ACC112 (cell line): ENCODE data around the gene FAM98B.

ENCODE experiments used
- H2AFZ ChIP-seq: fragments of 200-600 bp; sonication (generic); one replicate; pipeline ENCODE4 v1.6.0; 2017; ENCODE audit warnings: antibody characterized with exemption, low read length; ENCODE audit not compliant: unreplicated experiment
- H3K27ac ChIP-seq: fragments of 200-600 bp; sonication (generic); 2 replicates; pipeline ENCODE4 v1.5.1; 2014; ENCODE audit warnings: low read depth, mild to moderate bottlenecking, antibody characterized with exemption, low read length, moderate library complexity
- H3K27me3 ChIP-seq: fragments of 200-600 bp; sonication (generic); 2 replicates; pipeline ENCODE4 v1.6.1; 2014; ENCODE audit warnings: mild to moderate bottlenecking, antibody characterized with exemption, low read length, moderate library complexity, mixed read lengths; ENCODE audit not compliant: insufficient read depth
- H3K36me3 ChIP-seq: fragments of 200-600 bp; sonication (generic); 2 replicates; pipeline ENCODE4 v1.6.1; 2016; ENCODE audit warnings: mild to moderate bottlenecking, antibody characterized with exemption, low read length, moderate library complexity, mixed read lengths; ENCODE audit not compliant: insufficient read depth
- H3K4me1 ChIP-seq: fragments of 200-600 bp; sonication (generic); one replicate; pipeline ENCODE4 v1.6.1; 2016; ENCODE audit warnings: low read length, mixed read lengths; ENCODE audit not compliant: insufficient read depth, unreplicated experiment, control insufficient read depth
- H3K4me3 ChIP-seq: fragments of 200-600 bp; sonication (generic); 2 replicates; pipeline ENCODE4 v1.5.1; 2014; ENCODE audit warnings: mild to moderate bottlenecking, low read depth, low read length
- H3K79me2 ChIP-seq: fragments of 200-600 bp; sonication (generic); one replicate; pipeline ENCODE4 v1.6.0; 2016; ENCODE audit warnings: low read length; ENCODE audit not compliant: control insufficient read depth, unreplicated experiment, insufficient read depth

Gene FAM98B

DNA sequence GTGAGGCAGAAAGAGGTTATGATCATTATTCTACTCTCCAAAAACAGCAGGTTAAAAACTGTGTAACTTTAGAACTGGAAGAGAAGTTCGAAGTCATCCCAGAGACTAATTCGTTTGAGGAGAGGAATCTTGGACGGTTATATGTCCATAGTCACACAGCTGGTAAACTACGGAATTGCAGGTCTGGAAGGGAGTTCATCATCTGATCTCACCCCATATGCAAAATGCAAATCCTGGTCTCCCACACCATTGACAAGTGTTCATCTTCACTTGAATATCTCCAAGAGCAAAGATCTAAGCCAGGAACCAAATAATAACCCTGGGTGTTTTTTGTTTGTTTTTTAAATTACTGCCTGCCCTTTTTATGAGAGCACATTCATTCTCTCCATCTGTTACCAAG, 53.1 kb downstream of the FAM98B start:
- H3K36me3 ChIP-seq, result no peaks in the 10 kb centered on the region
- H2AFZ ChIP-seq, result no peak overlapping the region
- no peaks in the 10 kb centered on the region for H3K4me1 ChIP-seq
- H3K79me2 ChIP-seq, result no peaks in the 10 kb centered on the region
- H3K4me3 ChIP-seq, result no peak overlapping the region
- no peak overlapping the region for H3K27ac ChIP-seq
- H3K27me3 ChIP-seq, result no peaks in the 10 kb centered on the region

DNA sequence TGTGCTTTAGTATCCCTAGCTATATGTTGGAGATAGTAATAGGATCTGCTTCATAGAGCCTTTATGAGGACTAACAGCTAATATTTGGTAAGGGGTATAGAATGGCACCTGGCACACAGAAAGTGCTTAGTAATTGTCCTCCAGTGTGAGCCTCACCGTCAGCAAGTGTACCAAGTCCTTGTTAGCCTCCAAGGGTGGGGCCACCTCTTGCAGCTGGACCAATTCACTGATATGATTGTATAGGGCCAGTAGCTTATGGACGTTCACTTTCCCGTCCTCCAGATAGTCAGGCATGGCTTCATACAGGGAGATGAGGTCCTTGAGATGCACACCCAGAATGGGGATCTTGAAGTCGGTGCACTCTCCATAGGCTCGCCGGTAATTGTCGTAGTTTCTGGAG, 53.6 kb downstream of the FAM98B start:
- Histone ChIP-seq H3K4me3 (no peak overlapping the region), H3K4me1 (no peaks in the 10 kb centered on the region), H2AFZ (no peak overlapping the region), H3K36me3 (no peaks in the 10 kb centered on the region), H3K27me3 (peaks cover 4% of the 10 kb centered on the region; the same call in 1 of the 2 replicates), H3K27ac (no peak overlapping the region), H3K79me2 (no peaks in the 10 kb centered on the region)

DNA sequence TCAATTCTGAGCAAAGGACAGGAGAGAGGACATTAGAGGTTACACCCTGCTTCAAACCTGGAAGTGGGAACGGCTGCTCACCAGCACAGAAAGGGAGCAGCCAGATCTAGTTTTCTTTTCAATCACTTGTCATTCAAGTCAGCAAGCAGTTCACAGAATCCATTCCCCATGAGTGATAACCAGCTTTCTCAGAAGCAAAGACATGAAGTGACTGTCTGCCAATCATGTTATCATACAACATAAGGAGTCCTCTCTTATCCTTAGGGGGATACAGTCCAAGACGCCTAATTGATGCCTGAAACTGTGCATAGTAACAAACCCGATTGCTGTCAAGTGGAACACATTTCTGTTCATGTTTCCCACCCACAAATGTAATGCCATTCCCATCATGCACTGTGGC, 54.7 kb downstream of the FAM98B start:
- Histone ChIP-seq H3K79me2 (no peaks in the 10 kb centered on the region), H2AFZ (no peak overlapping the region), H3K4me3 (no peak overlapping the region), H3K4me1 (no peaks in the 10 kb centered on the region), H3K36me3 (no peaks in the 10 kb centered on the region), H3K27me3 (peaks cover 4% of the 10 kb centered on the region; the same call in 1 of the 2 replicates), H3K27ac (no peak overlapping the region)

DNA sequence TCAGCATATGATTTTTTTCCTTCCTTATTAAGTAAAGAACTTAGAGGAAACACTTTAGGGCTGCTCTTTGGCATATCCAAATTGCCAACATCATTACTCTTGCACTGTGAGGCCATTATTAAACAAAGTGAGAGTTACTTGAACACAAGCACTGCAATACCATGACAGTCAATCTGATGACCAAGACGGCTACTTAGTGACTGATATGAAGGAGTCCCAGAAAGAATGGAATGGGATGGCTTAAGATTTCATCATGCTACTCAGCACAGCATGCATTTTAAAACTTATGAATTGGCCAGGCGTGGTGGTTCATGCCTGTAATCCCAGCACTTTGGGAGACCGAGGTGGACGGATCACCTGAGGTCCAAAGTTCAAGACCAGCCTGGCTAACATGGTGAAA, 55.2 kb downstream of the FAM98B start:
- Histone ChIP-seq H3K36me3 (no peaks in the 10 kb centered on the region), H2AFZ (no peak overlapping the region), H3K4me3 (no peak overlapping the region), H3K79me2 (no peaks in the 10 kb centered on the region), H3K27me3 (peaks cover 4% of the 10 kb centered on the region; the same call in 1 of the 2 replicates), H3K4me1 (no peaks in the 10 kb centered on the region), H3K27ac (no peak overlapping the region)

DNA sequence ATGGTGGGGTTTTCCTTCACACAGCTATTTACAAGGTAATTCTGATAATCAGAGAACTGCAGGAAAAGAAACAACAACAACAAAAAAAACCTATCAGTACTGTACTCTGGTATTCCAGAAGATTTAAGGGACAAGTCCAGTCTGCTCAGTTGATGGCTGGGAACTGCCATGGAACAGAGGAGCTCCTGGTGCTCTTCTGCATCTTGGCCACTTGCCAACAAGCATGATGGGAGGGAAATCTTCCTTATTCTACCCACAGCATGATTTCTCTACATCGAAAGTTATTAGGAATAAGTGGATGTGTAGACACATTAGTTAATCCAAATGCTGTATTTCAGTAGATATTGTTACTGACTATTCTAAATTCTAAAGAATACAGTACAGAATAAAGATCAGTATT, 59.0 kb downstream of the FAM98B start:
- no peak overlapping the region for H3K4me3 ChIP-seq
- no peak overlapping the region for H3K27ac ChIP-seq
- no peaks in the 10 kb centered on the region for H3K79me2 ChIP-seq
- no peaks in the 10 kb centered on the region for H3K36me3 ChIP-seq
- H2AFZ ChIP-seq, result no peak overlapping the region
- H3K4me1 ChIP-seq, result no peaks in the 10 kb centered on the region
- H3K27me3 ChIP-seq, result peaks cover 4% of the 10 kb centered on the region; the same call in 1 of the 2 replicates

DNA sequence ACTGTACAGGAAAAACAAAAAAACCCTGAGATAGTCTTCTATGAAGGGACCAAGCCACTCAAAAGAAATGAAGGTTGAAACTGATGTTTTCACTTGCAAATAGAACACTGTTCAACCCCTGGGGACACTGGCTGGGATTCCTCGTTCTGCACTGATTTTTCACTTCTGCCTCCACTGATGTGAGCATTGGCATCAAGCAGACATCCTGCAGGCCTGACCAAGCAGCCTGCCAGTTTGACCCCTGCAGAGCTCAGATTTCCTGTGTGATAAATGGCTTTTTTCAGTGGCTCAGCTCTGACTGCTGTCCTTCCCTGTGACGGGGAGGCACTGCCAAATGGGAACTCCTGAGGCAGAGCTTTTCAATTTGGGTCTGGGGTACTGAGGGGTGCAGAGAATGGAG, 60.7 kb downstream of the FAM98B start:
- Histone ChIP-seq H3K4me1 (no peaks in the 10 kb centered on the region), H3K4me3 (no peak overlapping the region), H3K36me3 (no peaks in the 10 kb centered on the region), H3K27me3 (peaks cover 4% of the 10 kb centered on the region; the same call in 1 of the 2 replicates), H3K27ac (no peak overlapping the region), H2AFZ (no peak overlapping the region), H3K79me2 (no peaks in the 10 kb centered on the region)

DNA sequence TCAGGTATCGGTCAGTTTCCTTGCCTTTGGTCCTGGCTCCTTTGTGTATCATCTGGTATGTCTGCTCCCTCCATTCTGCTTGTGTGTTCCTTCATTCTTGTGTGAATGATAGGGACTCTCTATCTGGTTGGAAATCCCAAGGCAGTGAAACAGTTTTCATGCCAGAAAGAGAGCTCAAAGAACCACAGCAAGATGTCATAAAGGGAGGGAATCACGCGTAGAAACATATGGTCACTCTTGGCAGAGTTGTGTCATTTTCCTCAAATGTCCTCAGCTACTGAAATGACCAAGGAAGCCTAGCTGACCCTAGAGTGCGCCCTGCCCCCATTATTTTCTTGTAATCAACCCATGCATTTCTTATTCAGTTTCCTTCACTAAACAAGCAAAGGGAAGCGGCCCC, 62.7 kb downstream of the FAM98B start:
- H2AFZ ChIP-seq, result no peak overlapping the region
- H3K79me2 ChIP-seq, result no peaks in the 10 kb centered on the region
- H3K4me3 ChIP-seq, result no peak overlapping the region
- H3K36me3 ChIP-seq, result no peaks in the 10 kb centered on the region
- no peaks in the 10 kb centered on the region for H3K4me1 ChIP-seq
- peaks cover 4% of the 10 kb centered on the region; the same call in 1 of the 2 replicates for H3K27me3 ChIP-seq
- no peak overlapping the region for H3K27ac ChIP-seq

DNA sequence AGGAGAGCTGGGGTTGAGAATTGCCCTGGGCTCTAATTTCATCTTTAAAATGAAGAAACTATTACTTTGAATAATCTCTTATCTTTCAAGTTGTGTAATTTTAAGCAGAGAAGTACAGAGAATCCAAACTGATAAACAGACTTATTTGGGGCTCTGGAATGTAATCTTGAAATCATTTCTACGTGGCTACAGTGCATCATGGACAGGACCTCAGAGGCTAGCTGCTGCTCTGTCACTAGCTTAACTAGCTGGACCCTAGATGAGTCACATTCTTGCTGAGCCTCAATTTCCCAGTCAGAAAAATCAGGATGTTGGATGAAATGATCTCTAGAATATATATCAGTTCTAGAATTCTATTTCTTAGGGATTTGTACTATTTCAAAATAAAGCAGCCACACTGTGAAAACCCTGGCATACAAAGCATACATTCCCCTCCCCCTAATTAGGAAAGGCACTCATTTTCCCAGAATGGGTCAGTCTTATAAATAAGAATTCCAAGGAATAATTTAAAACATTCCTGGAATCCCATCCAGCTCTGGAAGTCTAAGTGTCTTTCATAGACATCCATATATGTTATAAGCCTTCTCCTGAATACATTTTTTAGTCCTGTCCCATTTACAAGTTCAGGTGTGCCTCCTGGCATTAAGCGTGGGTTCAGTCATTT, 63.5 kb downstream of the FAM98B start:
- Histone ChIP-seq H3K79me2 (no peaks in the 10 kb centered on the region), H3K27ac (no peak overlapping the region), H2AFZ (no peak overlapping the region), H3K4me1 (no peaks in the 10 kb centered on the region), H3K27me3 (peaks cover 2% of the 10 kb centered on the region; the same call in 1 of the 2 replicates), H3K4me3 (no peak overlapping the region), H3K36me3 (no peaks in the 10 kb centered on the region)

DNA sequence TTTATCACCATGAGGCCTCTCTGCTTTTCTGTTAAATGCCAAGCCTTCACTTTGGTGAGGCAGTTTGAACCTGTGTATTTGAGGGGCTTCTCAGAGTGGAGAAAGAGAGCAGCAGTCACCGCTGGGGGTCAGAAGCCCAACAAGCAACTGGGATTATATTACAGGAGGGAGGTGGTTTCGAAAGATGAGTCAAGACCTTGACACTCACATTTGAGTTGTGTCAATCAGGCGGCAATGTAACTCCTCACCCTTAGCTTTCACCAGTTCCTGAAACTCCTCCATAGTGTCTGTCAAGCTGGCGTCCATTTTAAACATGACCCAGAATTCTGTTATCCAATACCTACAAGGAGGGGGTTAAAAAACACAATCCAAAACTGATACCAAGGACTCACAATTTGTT, 64.2 kb downstream of the FAM98B start:
- Histone ChIP-seq H3K79me2 (no peaks in the 10 kb centered on the region), H3K36me3 (no peaks in the 10 kb centered on the region), H2AFZ (no peak overlapping the region), H3K4me3 (no peak overlapping the region), H3K4me1 (no peaks in the 10 kb centered on the region), H3K27ac (no peak overlapping the region), H3K27me3 (no peaks in the 10 kb centered on the region)

DNA sequence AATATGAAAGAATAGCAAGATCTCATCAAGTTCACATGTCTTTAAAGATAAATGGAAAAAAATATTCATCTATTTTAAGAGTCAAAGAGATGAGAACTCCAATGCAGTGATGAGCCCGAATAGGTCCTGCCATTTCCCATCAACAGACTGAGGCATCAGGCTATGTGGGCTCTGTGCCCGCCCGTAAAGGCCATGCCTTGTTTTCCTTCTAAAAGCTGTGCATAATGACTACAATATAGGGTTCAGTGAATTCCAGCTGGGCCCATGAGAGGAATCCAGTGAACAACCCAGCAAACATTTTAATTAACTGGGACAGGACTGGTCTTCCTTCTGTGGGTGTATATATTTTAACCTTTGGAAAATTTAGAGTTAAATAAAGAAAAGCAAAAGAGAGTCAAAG, 66.1 kb downstream of the FAM98B start:
- H3K36me3 ChIP-seq, result no peaks in the 10 kb centered on the region
- no peak overlapping the region for H3K27ac ChIP-seq
- no peaks in the 10 kb centered on the region for H3K4me1 ChIP-seq
- no peaks in the 10 kb centered on the region for H3K79me2 ChIP-seq
- no peak overlapping the region for H3K4me3 ChIP-seq
- H3K27me3 ChIP-seq, result no peaks in the 10 kb centered on the region
- no peak overlapping the region for H2AFZ ChIP-seq

DNA sequence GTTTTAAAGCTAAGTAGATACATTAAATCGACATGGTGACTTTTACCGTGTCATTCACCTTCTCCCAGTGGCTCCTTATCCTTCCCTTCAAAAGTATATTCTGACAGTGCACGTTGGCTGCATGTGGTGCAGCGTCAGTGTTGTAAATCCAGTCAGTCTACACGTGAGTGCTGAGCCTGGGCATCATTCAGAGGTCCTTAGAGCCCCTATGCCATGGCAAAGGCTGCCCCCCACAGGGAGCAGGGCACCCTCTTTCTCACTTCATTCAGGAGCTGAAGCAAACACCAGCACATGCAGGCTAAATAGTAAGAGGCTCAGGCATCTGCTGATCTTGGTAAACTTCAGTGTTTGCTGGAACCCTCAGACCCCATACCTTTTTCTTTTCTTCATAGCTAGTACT, 67.4 kb downstream of the FAM98B start:
- H3K27me3 ChIP-seq, result no peaks in the 10 kb centered on the region
- no peaks in the 10 kb centered on the region for H3K79me2 ChIP-seq
- no peak overlapping the region for H3K27ac ChIP-seq
- no peak overlapping the region for H2AFZ ChIP-seq
- no peaks in the 10 kb centered on the region for H3K36me3 ChIP-seq
- no peak overlapping the region for H3K4me3 ChIP-seq
- no peaks in the 10 kb centered on the region for H3K4me1 ChIP-seq
